Astrocyte (in vitro differentiated cells and primary cell): Measurements from ENCODE around the gene MRGPRF. TPM values are rescaled to one million over a fixed set of nuclear protein-coding genes. Genes with fewer than 3 reads are reported as not detected.

Source experiments
- DNase-seq: peaks from one replicate; pipeline ENCODE4 v3.0.0-alpha.2; 2010; ENCODE audit warnings: low read depth
- FAIRE-seq: peaks from 2 replicates; lab custom pipeline; 2011; peaks lifted over from hg19 to GRCh38; lab: Jason Lieb, UNC
- H2AFZ ChIP-seq: 2 replicates; pipeline ENCODE4 v1.6.0; 2012; ENCODE audit warnings: low read depth, low read length, inconsistent platforms
- H3K27ac ChIP-seq: 2 replicates; pipeline ENCODE4 v1.5.1; 2011; ENCODE audit warnings: low read depth, low read length, inconsistent platforms
- H3K27me3 ChIP-seq: 2 replicates; pipeline ENCODE4 v1.6.0; 2011; ENCODE audit warnings: low read length, inconsistent platforms; ENCODE audit not compliant: insufficient read depth
- H3K36me3 ChIP-seq: 2 replicates; pipeline ENCODE4 v1.5.1; 2011; ENCODE audit warnings: low read length, inconsistent platforms; ENCODE audit not compliant: insufficient read depth
- H3K4me1 ChIP-seq: 2 replicates; pipeline ENCODE4 v1.5.1; 2011; ENCODE audit warnings: low read length, inconsistent platforms; ENCODE audit not compliant: insufficient read depth
- H3K4me2 ChIP-seq: 2 replicates; pipeline ENCODE4 v1.6.0; 2012; ENCODE audit warnings: low read length, inconsistent platforms
- H3K4me3 ChIP-seq: 2 replicates; pipeline ENCODE4 v1.5.1; 2011; ENCODE audit warnings: low read depth, mild to moderate bottlenecking, low read length, inconsistent platforms; ENCODE audit not compliant: insufficient read depth
- H3K79me2 ChIP-seq: 2 replicates; pipeline ENCODE4 v1.6.0; 2012; ENCODE audit warnings: mild to moderate bottlenecking, low read length, inconsistent platforms; ENCODE audit not compliant: insufficient read depth
- H3K9ac ChIP-seq: 2 replicates; pipeline ENCODE4 v1.6.0; 2012; ENCODE audit warnings: mild to moderate bottlenecking, low read length, inconsistent platforms
- H3K9me3 ChIP-seq: 2 replicates; pipeline ENCODE4 v1.5.1; 2012; ENCODE audit warnings: low read depth, mild to moderate bottlenecking, low read length, inconsistent platforms; ENCODE audit not compliant: insufficient read depth
- H4K20me1 ChIP-seq: 2 replicates; pipeline ENCODE4 v1.6.0; 2012; ENCODE audit warnings: low read length, inconsistent platforms; ENCODE audit not compliant: insufficient read depth
- H3K27ac Mint-ChIP-seq: one replicate; pipeline ENCODE4 v1.8.0; 2021; ENCODE audit warnings: mild to moderate bottlenecking, mixed read lengths; ENCODE audit not compliant: unreplicated experiment
- H3K27me3 Mint-ChIP-seq: one replicate; pipeline ENCODE4 v1.8.0; 2021; ENCODE audit warnings: low read depth, mixed read lengths; ENCODE audit not compliant: unreplicated experiment
- H3K36me3 Mint-ChIP-seq: one replicate; pipeline ENCODE4 v1.8.0; 2021; ENCODE audit warnings: low read depth, mixed read lengths; ENCODE audit not compliant: unreplicated experiment
- H3K4me1 Mint-ChIP-seq: one replicate; pipeline ENCODE4 v1.8.0; 2021; ENCODE audit warnings: low read depth, mixed read lengths; ENCODE audit not compliant: unreplicated experiment
- H3K4me3 Mint-ChIP-seq: one replicate; pipeline ENCODE4 v1.8.0; 2021; ENCODE audit warnings: mild to moderate bottlenecking, moderate library complexity, mixed read lengths; ENCODE audit not compliant: unreplicated experiment
- H3K9me3 Mint-ChIP-seq: one replicate; pipeline ENCODE4 v1.8.0; 2021; ENCODE audit warnings: mild to moderate bottlenecking, mixed read lengths; ENCODE audit not compliant: unreplicated experiment
- EZH2 ChIP-seq: IDR thresholded peaks from 2 replicates; pipeline ENCODE4 v1.6.1; 2012; ENCODE audit warnings: mild to moderate bottlenecking, low read length, inconsistent platforms; ENCODE audit not compliant: insufficient read depth
- total RNA-seq: library from RNA; stranded (reverse); gene quantifications from 2 replicates; pipeline ENCODE4 v1.2.1, GENCODE V29; 2021
- TF ChIP-seq, protein P1 (sequence below): IDR thresholded peaks from 2 replicates; pipeline ENCODE4 v1.5.1; 2011; ENCODE audit warnings: low read depth, mild to moderate bottlenecking, inconsistent platforms, low read length, moderate library complexity; ENCODE audit not compliant: insufficient read depth

The MRGPRF gene
- total RNA-seq, 1 donor from 2014 or later = 4.1 TPM

DNA sequence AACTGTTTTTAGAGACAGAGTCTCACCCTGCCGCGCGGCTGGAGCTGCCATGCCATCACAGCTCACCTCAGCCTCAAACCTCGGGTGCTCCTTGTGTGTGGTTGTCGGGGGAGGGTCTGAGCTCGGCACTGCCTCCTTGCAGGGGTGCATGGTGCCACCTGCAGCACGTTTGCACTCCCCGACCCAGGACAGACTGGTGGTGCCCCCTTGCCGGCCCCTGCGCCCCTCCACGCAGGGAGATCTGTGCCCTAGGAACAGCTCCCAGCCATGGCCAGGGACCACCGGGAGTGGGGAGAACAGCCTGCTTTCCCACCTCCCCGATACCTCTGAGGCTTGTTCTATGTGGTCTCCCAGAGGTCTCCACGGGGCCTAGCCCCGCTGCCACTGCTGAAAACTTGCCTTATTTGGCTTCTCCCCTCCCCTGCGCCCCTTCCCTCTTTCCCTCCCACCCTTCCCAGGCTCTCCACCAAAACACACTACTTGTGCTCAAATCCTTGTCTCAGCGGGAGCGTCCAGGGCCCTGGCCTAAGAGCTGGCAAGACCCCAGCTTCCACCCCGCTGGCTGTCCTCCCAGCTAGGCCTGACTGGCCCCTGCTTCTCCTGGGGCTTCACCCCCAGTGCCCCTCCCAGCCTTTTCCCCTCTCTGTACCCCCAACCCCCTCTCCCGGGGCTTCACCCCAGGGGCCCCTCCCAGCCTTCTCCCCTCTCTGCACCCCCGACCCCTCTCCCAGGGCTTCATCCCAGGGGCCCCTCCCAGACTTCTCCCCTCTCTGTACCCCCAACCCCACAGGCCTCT, 22.3 kb upstream of the MRGPRF start:
- Mint-ChIP-seq H3K9me3 (no peaks in the 10 kb centered on the region), H3K4me1 (peaks cover 4% of the 10 kb centered on the region), H3K27me3 (peaks cover 23% of the 10 kb centered on the region), H3K4me3 (no peak overlapping the region), H3K27ac (no peak overlapping the region), H3K36me3 (no peaks in the 10 kb centered on the region)
- Histone ChIP-seq H3K27me3 (no peaks in the 10 kb centered on the region), H3K9ac (no peak overlapping the region), H3K4me3 (no peak overlapping the region), H3K4me1 (peaks cover 10% of the 10 kb centered on the region), H3K4me2 (no peak overlapping the region), H3K9me3 (no peaks in the 10 kb centered on the region), H3K27ac (no peak overlapping the region), H2AFZ (no peak overlapping the region), H4K20me1 (no peaks in the 10 kb centered on the region), H3K36me3 (no peaks in the 10 kb centered on the region), H3K79me2 (no peaks in the 10 kb centered on the region)
- TF ChIP-seq EZH2 = no peak
- TF ChIP-seq, protein P1, sequence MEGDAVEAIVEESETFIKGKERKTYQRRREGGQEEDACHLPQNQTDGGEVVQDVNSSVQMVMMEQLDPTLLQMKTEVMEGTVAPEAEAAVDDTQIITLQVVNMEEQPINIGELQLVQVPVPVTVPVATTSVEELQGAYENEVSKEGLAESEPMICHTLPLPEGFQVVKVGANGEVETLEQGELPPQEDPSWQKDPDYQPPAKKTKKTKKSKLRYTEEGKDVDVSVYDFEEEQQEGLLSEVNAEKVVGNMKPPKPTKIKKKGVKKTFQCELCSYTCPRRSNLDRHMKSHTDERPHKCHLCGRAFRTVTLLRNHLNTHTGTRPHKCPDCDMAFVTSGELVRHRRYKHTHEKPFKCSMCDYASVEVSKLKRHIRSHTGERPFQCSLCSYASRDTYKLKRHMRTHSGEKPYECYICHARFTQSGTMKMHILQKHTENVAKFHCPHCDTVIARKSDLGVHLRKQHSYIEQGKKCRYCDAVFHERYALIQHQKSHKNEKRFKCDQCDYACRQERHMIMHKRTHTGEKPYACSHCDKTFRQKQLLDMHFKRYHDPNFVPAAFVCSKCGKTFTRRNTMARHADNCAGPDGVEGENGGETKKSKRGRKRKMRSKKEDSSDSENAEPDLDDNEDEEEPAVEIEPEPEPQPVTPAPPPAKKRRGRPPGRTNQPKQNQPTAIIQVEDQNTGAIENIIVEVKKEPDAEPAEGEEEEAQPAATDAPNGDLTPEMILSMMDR = no peak
- FAIRE-seq = no peak
- no peak for DNase-seq

DNA sequence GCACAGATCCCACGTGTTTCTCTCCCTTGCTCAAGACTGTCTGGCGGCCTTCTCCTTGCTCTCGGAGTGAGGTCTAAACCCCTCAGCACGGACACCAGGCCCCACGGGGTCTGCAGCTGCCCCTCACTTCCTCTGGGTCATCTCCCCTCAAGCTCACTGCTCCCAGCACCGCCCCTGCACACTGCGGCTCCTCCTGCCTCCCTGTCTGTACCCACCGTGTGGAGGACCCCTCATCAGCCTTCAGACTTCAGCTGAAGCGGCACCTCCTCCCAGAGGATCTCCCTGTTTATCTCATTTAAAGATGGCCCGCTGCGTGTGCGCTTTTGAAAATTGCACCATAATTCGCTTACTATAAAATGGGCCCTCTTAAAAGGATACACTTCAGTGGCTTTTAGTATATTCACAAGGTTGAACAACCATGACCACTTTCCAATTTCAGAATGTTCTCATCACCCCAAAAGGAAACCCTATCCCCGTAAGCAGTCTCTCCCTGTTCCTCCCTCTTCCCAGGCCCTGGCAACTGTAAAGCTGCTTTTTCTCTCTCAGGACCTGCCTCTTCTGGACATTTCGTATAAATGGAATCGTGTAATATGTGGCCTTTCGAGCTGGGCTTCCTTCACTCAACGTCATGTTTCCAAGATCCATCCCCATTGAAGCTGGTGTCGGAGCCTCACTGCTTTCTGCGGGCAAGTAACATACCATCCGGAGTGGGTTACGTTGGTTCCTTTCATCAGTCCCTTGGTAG, 21.2 kb upstream of the MRGPRF start:
- DNase-seq (no peak), FAIRE-seq (no peak)
- Histone ChIP-seq H3K4me3 (no peak overlapping the region), H3K79me2 (no peaks in the 10 kb centered on the region), H2AFZ (no peak overlapping the region), H3K4me1 (peaks cover 6% of the 10 kb centered on the region), H3K9me3 (no peaks in the 10 kb centered on the region), H3K36me3 (no peaks in the 10 kb centered on the region), H3K27me3 (no peaks in the 10 kb centered on the region), H3K9ac (no peak overlapping the region), H3K4me2 (no peak overlapping the region), H4K20me1 (no peaks in the 10 kb centered on the region), H3K27ac (no peak overlapping the region)
- no peaks in the 10 kb centered on the region for H3K9me3 Mint-ChIP-seq
- H3K4me3 Mint-ChIP-seq = no peak overlapping the region
- TF ChIP-seq, protein P1 = no peak
- no peak for TF ChIP-seq EZH2
- H3K27me3 Mint-ChIP-seq = peaks cover 24% of the 10 kb centered on the region
- H3K27ac Mint-ChIP-seq = no peak overlapping the region
- peaks cover 3% of the 10 kb centered on the region for H3K4me1 Mint-ChIP-seq
- H3K36me3 Mint-ChIP-seq = no peaks in the 10 kb centered on the region

- no peak overlapping the region for H3K4me3 ChIP-seq
- H3K9me3 Mint-ChIP-seq = no peaks in the 10 kb centered on the region
- TF ChIP-seq, protein P1 = no peak
- TF ChIP-seq EZH2 = no peak
These were observed 20.4 kb upstream of the MRGPRF start for GRCh38 chr11:69033431-69033830.

More at GRCh38 chr11:69033431-69033830, 20.4 kb upstream of the MRGPRF start:
- no peak overlapping the region for H3K27ac ChIP-seq
- no peaks in the 10 kb centered on the region for H3K9me3 ChIP-seq
- H2AFZ ChIP-seq = no peak overlapping the region
- no peak for DNase-seq
- no peaks in the 10 kb centered on the region for H3K36me3 ChIP-seq
- Mint-ChIP-seq H3K27ac (no peak overlapping the region), H3K4me3 (no peak overlapping the region), H3K36me3 (no peaks in the 10 kb centered on the region), H3K4me1 (peaks cover 3% of the 10 kb centered on the region), H3K27me3 (peaks cover 24% of the 10 kb centered on the region)
- H3K9ac ChIP-seq = no peak overlapping the region
- no peak overlapping the region for H3K4me2 ChIP-seq
- H3K79me2 ChIP-seq = no peaks in the 10 kb centered on the region
- H4K20me1 ChIP-seq = no peaks in the 10 kb centered on the region
- H3K4me1 ChIP-seq = peaks cover 6% of the 10 kb centered on the region
- H3K27me3 ChIP-seq = no peaks in the 10 kb centered on the region
- no peak for FAIRE-seq
